Activated naive CD4-positive, alpha-beta T cell treated with Interleukin-2 at 50 U/mL for 16 hours (primary cell): Measurements from ENCODE around the gene MON2.
"Not testable (repeated sequence)": the region's sequence is repeated elsewhere in the genome, so short reads cannot be mapped to it uniquely, and the experiment has no call there.

Source experiments
- DNase-seq: peaks from one replicate; pipeline ENCODE4 v3.0.0-alpha.2; 2020

MON2 gene

DNA sequence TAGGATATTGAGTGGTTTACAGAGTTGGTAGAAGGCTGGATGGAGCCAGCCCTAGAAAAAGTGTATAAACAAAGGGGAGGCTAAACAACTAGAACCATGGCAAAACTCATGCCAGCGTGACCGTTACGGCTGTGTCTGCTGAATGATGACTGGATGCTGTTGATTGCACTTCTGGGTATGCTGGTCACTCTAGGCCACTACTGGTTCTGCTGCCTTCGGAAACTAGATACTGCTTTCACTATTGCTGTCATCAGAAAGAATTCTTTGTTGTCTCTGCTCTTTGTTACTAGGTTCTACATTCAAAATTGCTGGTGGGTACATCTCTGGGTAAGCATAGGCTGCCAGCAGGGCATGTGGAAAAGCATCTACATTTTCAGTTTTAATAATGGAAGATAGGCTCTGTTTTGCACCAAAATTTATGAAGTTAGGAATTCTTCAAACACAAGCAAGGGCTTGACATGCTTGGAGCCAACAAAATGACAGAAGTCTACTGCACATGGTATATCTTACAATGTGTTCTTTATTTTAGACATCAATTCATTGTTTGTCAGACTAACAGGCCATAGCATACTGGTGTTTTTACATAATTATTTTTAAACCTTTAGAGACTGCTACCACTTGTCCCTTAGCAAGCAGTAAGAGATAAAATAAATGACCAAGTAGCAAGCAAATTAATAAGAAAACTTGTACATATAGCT is 15.4 kb downstream of the MON2 start:
- no peak for DNase-seq

DNA sequence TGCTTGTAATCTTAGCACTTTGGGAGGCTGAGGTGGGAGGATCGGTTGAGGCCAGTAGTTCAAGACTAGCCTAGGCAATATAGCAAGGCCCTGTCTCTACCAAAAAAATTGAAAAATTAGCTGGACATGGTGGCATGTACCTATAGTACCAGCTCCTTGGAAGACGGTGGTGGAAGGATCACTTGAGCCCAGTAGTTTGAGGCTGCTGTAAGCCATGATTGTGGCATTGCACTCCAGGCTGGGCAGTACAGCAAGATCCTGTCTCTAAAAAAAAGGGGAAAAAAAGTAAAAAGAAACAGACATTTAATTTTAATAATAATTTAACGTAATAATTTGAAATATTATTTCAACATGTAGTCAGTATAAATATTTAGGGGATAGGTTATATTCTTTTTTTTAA is 16.1 kb downstream of the MON2 start:
- DNase-seq = no peak

DNA sequence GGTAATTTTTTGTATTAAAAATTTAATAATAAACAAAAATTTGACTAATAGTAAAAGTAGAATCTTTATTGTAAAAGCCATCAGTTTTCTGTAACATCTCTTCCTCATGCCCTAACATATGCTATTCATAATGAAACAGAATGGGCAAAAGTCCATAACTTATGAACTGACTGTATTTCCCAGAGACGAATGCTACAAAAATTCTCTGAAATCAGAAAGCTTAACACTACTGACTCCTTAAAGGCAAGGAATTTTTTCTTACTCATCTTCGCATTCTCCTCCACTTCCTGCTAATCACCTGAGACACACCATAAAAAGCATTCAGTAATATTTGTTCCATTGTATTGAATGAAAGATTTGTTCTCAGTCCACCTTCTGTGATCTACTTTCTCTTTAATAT is 17.6 kb downstream of the MON2 start:
- DNase-seq = no peak

DNA sequence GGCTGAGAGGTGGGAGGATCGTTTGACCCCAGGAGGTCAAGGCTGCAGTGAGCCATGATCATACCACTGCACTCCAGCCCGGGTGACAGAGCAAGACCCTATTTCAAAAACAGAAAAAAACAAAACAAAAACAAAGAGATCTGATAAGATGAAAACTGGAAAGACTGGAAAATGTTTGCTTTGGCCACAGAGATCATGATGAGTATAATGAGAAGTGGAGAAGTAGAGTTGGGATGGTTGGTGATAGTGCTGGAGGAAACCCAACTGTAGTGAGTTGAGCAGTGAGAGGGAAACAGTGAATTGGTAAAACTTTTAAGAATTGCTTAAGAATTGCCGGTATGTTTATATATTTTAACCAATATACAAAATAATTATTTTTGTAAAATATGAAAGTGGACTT is 39.2 kb downstream of the MON2 start:
- no peak for DNase-seq

DNA sequence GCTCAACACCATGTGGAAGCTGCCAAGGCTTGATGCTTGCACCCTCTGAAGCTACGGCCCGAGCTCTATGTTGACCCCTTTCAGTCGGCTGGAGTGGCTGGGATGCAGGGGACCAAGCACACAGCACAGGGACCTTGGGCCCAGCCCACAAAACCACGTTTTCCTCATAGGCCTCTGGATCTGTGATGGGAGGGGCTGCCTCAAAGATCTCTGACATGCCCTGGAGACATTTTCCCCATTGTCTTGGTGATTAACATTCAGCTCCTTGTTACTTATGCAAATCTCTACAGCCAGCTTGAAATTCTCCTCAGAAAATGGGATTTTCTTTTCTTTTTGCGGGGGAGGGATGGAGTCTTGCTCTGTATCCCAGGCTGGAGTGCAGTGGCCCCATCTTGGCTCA is 46.3 kb downstream of the MON2 start:
- no peak for DNase-seq

DNA sequence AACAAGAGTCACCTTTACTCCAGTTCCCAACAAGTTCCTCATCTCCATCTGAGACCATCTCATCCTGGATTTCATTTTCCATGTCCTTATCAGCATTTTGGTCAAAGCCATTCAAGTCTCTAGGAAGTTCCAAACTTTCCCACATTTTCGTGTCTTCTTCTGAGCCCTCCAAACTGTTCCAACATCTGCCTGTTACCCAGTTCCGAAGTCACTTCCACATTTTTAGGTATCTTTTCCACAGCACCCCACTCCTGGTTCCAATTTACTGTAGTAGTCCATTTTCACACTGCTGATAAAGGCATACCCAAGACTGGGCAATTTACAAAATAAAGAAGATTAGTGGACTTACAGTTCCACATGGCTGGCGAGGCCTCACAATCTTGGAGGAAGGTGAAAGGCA is 47.5 kb downstream of the MON2 start:
- DNase-seq = not testable (repeated sequence)

DNA sequence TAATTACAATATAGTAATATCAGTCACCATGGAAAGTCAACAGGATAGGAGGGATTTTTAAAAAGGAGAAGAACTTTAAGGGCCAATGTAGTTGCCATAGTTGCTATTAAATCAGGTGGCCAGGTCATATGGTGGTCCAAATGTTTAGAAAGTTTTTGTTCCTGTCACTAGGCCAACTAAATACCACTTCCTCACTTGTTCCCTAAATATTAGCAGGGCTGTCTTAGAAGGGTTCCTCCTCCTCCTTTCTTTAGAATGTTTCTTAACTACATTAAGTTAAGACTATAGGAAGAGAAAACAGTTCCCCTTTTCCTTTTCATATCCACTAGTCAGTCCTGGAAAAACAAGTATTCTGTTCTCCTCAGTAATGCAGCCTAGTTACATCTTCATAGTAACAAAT is 50.3 kb downstream of the MON2 start:
- DNase-seq = no peak

DNA sequence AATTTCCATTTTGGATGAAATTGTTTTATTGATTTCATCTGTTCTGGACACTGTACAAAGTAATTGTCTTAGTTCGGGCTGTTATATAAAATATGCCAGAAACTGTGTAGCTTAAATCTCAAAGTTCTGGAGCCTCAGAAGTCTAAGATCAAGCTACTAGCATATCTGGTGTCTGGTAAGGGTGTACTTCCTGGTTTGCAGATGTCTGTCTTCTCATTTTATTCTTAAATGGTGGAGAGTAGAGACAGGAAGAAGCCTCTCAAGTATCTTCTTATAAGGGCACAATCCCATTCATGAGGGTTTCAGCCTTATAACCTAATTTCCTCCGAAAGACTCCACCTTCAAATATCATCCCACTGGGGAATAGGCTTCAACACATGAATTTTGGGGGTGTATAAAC is 51.3 kb downstream of the MON2 start:
- no peak for DNase-seq

DNA sequence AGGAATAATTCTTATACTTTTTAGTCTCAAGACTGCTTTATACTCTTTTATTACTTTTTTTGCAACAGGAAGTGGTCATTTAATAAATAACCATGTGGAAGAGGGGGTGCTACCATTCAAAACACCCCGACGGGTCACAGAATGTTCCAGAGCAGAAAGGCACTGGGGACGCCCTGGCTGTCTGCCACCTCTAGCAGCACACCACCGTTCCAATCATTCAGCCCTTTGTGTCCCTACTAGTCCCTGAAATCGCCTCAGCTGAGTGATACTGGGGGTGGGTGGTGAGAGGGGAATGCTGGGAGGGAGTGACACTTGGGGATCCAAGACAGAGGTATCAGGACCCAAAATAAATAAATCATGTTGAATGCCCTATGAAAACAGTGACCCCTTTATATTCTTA is 52.4 kb downstream of the MON2 start:
- no peak for DNase-seq

DNA sequence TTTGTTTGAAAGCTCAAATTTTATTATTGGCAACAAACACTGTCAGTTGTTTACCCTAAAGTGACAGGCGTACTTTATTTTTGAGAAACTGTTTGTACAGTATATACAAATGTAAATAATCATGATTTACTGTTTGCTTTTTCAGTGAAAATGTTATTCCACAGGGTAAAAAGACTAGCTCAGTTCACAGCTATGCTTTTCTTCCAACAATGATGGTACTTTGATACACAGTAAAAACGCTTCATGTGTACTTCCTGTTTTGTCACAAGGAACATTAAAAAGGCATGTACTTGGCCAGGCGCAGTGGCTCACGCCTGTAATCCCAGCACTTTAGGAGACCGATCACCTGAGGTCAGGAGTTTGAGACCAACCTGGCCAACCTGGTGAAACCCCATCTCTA is 53.7 kb downstream of the MON2 start:
- DNase-seq = no peak

DNA sequence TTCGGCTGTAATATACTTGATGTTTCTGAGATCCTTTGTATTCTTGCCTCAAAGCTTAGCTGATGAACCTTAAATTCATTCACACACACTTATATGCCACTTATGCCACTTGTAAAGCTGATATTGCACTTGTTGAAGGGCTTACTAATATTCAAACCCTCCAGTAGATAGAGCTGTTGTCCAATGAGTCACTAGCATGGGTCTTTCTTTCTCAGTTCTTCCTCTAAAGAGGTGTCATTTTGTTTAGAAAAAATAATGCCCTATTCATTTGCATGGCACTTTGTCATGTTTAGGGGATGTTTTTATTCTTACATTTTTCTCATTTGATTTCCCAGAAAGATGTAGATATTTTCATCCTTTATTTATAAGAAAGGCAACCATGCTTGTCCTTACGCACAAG is 56.4 kb downstream of the MON2 start:
- DNase-seq = no peak

DNA sequence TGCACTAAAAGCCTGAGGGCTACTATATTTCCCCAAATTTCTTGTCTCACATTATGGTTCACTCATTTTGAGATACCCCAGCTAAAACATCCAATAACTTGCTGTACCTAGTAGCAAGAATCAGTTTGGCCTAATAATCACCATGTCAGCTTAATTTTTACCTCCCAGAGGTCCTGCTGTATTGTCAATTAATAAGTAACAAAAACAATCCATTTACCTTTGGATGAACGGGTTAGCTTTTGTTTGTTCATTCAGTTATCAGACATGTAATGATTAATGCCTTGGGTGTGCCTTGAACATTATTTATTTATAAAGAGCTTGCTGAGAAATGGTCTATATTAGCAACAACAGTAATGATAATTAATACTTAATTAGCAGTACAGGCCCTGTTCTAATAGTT is 57.0 kb downstream of the MON2 start:
- no peak for DNase-seq

DNA sequence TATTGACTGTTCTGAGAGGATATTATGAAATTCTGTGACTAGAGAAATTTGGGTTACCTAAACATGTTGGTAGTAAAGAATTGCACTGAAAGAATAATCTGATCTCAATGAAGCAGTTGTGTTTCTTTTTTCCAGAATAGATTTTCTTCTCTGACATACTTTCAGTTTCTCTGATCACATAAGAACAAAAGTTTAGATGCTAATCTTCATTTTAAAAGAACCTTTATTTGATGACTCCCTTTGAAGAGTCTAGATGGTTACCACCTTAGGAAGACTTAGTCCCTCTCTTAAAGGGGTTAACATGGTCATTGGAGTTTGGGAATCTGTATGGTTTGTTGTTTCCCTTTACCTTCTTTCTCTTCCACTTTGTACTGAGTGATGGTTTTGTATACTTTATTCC is 58.6 kb downstream of the MON2 start:
- no peak for DNase-seq

DNA sequence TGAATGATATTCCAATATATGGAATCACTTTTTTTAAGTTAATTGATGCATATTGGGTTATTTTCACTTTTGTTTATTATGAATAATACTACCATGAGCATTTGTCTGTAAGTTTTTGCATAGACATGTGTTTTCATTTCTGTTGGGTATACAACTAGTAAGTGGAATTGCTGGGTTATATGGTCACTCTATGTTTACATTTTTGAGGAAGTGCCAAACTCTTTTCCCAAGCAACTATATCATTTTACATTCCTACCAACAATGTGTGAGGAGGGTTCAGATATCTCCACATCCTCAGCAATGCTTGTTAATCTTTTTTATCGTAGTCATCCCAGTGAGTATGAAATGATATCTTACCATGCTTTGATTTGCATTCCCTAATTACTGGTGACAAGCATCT is 64.0 kb downstream of the MON2 start:
- no peak for DNase-seq

DNA sequence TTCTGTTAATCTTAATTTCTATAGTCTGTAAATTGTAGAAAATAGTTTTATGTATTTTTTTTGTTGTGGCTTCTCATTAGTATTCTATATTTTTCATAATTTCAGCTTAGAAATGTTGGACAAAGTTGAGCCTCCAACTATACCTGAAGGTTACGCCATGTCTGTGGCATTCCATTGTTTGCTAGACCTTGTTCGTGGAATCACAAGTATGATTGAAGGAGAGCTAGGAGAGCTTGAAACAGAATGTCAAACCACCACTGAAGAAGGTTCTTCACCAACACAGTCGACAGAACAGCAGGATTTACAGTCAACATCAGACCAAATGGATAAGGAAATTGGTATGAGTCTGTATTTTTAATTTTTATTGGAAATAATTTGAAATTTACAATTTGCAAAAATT is 65.7 kb downstream of the MON2 start:
- no peak for DNase-seq

DNA sequence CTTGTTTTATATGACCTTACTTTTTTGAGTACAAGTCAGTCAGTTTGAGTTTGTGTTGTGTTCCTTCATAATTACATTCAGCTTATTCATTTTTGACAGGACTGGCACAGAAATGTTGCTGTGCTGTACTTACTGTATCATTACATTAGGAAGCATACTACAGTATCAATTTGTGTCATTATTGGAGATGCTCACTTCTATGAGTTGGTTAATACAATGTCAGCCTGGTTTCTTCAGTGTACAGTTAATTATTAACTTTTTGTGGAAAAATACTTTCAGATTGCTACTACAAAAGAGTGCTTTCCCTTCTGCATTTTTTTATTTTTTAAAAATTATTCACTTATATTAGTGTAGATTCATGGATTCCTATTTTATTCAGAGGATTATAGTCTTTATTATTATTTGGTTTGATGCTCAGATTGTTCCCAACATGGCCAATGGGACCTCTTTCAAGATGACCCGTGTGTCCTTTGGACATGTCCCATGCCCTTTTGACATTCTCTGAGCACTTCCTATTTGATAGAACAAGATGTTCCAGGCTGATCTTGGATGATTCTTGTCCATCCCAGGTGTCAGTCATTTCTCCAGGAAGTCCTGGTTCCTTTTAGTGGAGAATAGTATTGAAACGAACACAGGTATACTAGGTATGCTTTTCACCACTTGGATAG is 66.6 kb downstream of the MON2 start:
- no peak for DNase-seq

DNA sequence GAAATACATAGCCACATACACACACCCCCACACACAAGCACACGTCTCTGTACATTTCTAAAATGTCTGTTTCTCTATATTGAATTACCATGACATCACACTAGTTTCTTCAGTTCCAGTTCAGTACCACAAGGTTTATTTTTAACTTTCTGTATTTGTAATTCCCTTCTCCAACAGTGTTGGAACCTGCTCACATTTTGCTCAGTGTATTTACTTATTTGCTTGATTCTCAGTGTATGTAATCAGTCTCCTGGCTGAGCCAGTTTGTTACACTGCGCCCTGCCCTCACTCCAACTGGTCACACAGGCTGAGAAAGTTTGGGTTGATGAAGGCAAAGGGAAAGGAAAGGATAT is 67.1 kb downstream of the MON2 start:
- DNase-seq = no peak

DNA sequence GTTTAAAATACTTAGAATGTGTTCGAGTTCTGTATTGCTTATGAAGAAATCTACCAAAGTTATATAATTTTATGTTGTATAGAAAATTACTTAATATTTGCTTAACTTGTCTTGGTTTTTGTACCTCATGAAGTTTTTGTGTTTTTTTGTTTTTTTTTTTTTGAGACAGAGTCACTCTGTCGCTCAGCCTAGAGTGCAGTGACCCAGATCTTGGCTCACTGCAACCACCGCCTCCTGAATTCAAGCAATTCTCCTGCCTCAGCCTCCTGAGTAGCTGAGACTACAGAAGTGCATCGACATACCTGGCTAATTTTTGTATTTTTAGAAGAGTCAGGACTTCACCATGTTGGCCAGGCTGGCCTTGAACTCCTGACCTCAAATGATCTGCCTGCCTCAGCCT is 69.9 kb downstream of the MON2 start:
- DNase-seq = no peak

DNA sequence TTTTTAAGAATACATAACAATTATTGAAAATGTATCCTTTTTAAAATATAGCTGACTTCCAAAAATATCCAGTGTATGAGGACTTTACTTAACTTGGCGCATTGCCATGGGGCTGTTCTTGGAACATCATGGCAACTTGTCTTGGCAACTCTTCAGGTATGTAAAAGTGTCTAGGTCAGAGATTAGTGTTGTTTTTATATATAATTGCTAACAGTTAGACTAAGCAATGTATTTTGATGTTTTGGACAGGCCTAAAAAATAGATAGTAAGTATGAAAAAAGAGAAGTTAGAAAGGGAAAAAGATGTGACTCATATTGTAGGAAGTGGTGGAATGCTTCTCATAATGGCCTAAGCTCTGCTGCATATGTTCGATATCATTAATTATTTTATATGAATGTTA is 70.9 kb downstream of the MON2 start:
- no peak for DNase-seq

DNA sequence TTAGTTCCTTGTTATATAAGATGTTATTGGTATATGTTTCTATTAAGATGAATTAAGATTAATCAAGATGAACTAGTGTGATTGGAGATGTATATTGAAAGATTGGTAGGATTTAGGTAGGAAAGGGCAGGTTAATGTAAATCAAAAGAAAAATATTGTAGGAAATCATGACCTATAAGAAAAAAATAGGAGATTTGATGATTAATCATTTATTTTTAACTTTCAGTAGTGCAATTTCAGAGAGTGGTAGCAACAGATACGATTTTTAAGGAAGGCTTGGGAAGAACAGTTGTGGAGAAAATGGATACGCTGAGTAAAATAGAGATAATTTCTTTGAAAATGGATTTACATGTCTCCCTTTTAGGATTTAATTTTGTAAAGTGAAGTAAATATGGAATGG is 73.7 kb downstream of the MON2 start:
- no peak for DNase-seq

DNA sequence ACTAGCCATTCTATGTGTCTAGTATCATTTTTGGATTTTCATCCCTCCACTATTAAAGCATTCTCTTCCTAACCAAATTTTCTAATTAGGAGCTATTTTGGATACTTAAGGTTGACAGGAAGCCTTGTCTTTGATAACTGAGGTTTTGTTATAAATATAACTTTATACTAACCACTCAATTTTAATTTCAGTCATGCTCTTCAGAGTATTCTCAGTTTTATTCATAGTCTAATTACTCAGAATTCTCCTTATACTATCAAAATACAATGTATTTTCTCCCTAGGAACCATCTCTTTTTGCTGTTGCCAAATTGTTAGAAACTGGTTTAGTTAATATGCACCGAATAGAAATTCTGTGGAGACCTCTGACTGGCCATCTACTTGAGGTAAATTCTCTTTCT is 76.2 kb downstream of the MON2 start:
- no peak for DNase-seq

DNA sequence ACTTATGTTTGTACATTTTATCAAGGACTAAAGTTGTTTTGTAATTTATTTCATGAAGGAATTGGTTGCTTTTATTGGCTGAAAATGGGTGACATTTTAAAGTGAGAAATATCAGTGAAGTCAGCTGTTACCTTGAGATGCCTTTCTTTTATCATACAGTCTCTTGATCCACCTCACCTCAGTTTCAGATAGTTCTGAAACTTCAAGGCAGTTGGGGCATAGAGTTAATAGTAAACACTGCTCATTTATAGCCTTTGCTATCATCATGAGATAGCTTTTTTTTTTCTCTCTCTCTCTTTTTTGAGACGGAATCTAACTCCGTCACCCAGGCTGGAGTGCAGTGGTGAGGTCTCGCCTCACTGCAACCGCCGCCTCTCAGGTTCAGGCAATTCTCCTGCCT is 76.7 kb downstream of the MON2 start:
- DNase-seq = no peak

DNA sequence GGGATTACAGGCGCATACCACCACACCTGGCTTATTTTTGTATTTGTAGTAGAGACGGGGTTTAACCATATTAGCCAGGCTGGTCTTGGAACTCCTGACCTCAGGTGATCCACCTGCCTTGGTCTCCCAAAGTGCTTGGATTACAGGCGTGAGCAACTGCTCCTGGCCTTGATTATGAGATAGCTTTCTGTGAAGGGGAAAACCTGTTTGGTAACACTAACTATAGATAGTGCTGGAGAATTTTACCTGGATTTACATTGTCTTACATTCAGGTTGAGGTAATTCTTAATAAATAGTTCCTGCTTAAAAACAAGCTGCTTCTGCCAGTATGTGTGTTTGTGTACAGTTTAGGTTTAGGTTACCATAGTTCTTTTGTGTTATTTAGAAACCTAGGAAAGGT is 77.1 kb downstream of the MON2 start:
- DNase-seq = no peak

DNA sequence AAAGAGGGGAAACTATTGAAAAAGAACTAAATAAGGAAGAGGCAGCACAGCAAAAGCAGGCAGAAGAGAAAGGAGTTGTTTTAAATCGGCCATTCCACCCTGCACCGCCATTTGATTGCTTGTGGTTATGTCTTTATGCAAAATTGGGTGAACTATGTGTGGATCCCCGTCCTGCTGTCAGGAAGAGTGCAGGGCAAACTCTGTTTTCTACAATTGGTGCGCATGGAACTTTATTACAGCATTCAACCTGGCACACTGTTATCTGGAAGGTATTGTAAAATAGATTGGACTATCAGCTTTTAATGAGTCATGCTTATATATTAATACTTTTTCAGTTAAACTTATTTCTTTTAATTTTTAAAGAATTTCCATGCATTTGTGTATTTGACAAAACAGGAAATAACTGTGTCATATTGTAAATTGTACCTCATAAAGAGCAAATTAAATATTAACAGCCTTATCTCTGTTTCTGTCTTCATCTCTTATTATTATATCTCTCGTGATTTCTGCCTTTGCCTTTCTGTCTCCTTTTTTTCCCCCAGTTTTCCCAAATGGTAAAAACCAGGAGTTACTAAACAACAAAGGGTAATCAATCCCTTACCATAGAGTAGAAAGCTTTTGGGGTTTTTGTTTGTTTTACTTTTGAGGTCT is 86.4 kb downstream of the MON2 start:
- DNase-seq = no peak

DNA sequence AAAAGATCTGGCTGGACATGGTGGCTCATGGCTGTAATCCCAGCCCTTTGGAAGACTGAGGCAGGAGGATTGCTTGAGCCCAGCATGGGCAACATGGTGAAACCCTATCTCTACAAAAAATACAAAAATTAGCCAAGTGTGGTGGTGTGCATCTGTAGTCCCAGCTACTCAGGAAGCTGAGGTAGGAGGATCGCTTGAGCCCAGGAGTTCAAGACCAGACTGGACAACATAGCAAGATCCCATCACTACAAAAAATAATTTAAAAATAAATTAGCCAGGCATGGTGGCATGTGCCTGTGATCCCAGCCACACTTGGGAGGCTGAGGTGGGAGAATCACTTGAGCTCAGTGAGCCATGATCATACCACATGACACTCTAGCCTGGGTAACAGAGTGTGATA is 92.7 kb downstream of the MON2 start:
- not testable (repeated sequence) for DNase-seq
